Osteocyte (in vitro differentiated cells): ENCODE measurements around the gene VEGFA. TPM values are rescaled to one million over a fixed set of nuclear protein-coding genes. Genes with fewer than 3 reads are reported as not detected.

Experiments
- DNase-seq: peaks from one replicate; pipeline ENCODE4 v3.0.0; 2021; ENCODE audit warnings: mixed read lengths; ENCODE audit not compliant: unreplicated experiment; ENCODE audit errors: extremely low spot score
- H3K27ac Mint-ChIP-seq: one replicate; pipeline ENCODE4 v1.8.0; 2021; ENCODE audit warnings: mild to moderate bottlenecking, mixed read lengths; ENCODE audit not compliant: unreplicated experiment
- H3K27me3 Mint-ChIP-seq: one replicate; pipeline ENCODE4 v1.8.0; 2021; ENCODE audit warnings: mixed read lengths; ENCODE audit not compliant: unreplicated experiment
- H3K36me3 Mint-ChIP-seq: one replicate; pipeline ENCODE4 v1.8.0; 2021; ENCODE audit warnings: mixed read lengths; ENCODE audit not compliant: unreplicated experiment
- H3K4me1 Mint-ChIP-seq: one replicate; pipeline ENCODE4 v1.8.0; 2021; ENCODE audit warnings: mixed read lengths; ENCODE audit not compliant: unreplicated experiment
- H3K4me3 Mint-ChIP-seq: one replicate; pipeline ENCODE4 v1.8.0; 2021; ENCODE audit warnings: mild to moderate bottlenecking, moderate library complexity, mixed read lengths; ENCODE audit not compliant: unreplicated experiment
- H3K9me3 Mint-ChIP-seq: one replicate; pipeline ENCODE4 v1.8.0; 2021; ENCODE audit warnings: mixed read lengths; ENCODE audit not compliant: unreplicated experiment
- total RNA-seq: library from RNA; stranded (reverse); gene quantifications from 2 replicates; pipeline ENCODE4 v1.2.1, GENCODE V29; 2021
- TF ChIP-seq, protein P1 (sequence below): fragments of 200-600 bp; sonication (generic); IDR thresholded peaks from 2 replicates; pipeline ENCODE4 v1.5.0; 2021; ENCODE audit warnings: antibody characterized with exemption, mild to moderate bottlenecking, moderate library complexity

The VEGFA gene
- total RNA-seq, 1 donor from 2014 or later: 69.7 TPM

DNA sequence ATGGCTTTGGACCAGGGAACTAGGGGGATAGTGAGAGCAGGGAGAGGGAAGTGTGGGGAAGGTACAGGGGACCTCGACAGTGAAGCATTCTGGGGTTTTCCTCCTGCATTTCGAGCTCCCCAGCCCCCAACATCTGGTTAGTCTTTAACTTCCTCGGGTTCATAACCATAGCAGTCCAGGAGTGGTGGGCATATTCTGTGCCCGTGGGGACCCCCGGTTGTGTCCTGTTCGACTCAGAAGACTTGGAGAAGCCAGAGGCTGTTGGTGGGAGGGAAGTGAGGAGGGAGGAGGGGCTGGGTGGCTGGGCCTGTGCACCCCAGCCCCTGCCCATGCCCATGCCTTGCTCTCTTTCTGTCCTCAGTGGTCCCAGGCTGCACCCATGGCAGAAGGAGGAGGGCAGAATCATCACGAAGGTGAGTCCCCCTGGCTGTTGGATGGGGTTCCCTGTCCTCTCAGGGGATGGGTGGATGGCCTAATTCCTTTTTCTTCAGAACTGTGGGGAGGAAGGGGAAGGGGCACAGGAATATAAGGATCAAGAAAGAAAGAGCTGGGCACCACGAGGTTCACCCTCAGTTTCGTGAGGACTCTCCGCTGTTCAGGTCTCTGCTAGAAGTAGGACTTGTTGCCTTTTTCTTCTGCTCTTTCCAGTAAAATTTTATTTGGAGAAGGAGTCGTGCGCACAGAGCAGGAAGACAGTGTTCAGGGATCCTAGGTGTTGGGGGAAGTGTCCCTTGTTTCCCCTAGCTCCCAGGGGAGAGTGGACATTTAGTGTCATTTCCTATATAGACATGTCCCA, 4.2 kb downstream of the VEGFA start:
- H3K27ac Mint-ChIP-seq: no peak overlapping the region
- no peaks in the 10 kb centered on the region for H3K9me3 Mint-ChIP-seq
- TF ChIP-seq, protein P1, sequence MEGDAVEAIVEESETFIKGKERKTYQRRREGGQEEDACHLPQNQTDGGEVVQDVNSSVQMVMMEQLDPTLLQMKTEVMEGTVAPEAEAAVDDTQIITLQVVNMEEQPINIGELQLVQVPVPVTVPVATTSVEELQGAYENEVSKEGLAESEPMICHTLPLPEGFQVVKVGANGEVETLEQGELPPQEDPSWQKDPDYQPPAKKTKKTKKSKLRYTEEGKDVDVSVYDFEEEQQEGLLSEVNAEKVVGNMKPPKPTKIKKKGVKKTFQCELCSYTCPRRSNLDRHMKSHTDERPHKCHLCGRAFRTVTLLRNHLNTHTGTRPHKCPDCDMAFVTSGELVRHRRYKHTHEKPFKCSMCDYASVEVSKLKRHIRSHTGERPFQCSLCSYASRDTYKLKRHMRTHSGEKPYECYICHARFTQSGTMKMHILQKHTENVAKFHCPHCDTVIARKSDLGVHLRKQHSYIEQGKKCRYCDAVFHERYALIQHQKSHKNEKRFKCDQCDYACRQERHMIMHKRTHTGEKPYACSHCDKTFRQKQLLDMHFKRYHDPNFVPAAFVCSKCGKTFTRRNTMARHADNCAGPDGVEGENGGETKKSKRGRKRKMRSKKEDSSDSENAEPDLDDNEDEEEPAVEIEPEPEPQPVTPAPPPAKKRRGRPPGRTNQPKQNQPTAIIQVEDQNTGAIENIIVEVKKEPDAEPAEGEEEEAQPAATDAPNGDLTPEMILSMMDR: no peak
- H3K4me1 Mint-ChIP-seq: peaks cover 46% of the 10 kb centered on the region
- no peaks in the 10 kb centered on the region for H3K27me3 Mint-ChIP-seq
- DNase-seq: no peak
- peak overlapping the region; percentile 93 for H3K4me3 Mint-ChIP-seq
- H3K36me3 Mint-ChIP-seq: peaks cover 9% of the 10 kb centered on the region

DNA sequence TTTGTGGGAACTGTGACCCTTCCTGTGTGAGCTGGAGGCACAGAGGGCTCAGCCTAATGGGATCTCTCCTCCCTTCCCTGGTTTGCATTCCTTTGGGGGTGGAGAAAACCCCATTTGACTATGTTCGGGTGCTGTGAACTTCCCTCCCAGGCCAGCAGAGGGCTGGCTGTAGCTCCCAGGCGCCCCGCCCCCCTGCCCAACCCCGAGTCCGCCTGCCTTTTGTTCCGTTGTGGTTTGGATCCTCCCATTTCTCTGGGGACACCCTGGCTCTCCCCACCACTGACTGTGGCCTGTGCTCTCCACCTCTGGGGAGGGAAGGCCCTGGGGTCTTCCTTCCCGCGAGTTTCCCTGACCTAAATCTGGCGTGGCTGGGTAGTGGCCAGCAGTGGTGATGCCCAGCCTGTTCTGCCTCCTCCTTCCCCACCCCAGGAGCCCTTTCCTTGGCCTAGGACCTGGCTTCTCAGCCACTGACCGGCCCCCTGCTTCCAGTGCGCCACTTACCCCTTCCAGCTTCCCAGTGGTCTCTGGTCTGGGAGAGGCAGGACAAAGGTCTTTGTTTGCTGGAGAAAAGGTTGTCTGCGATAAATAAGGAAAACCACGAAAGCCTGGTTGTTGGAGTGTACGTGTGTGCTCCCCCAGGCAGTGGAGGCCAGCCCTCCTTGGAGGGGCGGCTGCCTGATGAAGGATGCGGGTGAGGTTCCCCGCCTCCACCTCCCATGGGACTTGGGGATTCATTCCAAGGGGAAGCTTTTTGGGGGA, 4.9 kb downstream of the VEGFA start:
- Mint-ChIP-seq H3K4me3 (peak overlapping the region; percentile 58), H3K27ac (peak overlapping the region; percentile 24), H3K27me3 (no peaks in the 10 kb centered on the region), H3K4me1 (peaks cover 42% of the 10 kb centered on the region), H3K36me3 (peaks cover 13% of the 10 kb centered on the region), H3K9me3 (no peaks in the 10 kb centered on the region)
- TF ChIP-seq, protein P1: peak; percentile 91
- no peak for DNase-seq

DNA sequence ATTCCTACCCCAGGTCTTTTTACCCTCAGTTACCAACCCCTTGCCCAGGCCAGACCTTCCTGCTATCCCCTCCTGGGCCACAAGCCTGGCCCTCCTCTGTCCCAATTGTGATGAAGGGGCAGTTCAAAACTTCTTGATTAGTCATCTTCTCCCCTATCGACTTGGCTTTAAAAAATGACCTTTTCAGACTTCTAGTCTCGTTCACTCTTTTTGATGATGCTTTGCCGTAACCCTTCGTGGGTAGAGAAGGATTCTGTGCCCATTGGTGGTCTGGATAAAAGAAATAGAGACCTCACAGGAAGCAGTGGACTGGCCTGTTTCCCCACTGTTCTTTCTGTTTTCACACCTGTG, 5.5 kb downstream of the VEGFA start:
- DNase-seq: no peak
- Mint-ChIP-seq H3K27me3 (no peaks in the 10 kb centered on the region), H3K36me3 (peaks cover 18% of the 10 kb centered on the region), H3K4me3 (no peak overlapping the region), H3K4me1 (peaks cover 42% of the 10 kb centered on the region), H3K27ac (no peak overlapping the region), H3K9me3 (no peaks in the 10 kb centered on the region)
- TF ChIP-seq, protein P1: no peak

DNA sequence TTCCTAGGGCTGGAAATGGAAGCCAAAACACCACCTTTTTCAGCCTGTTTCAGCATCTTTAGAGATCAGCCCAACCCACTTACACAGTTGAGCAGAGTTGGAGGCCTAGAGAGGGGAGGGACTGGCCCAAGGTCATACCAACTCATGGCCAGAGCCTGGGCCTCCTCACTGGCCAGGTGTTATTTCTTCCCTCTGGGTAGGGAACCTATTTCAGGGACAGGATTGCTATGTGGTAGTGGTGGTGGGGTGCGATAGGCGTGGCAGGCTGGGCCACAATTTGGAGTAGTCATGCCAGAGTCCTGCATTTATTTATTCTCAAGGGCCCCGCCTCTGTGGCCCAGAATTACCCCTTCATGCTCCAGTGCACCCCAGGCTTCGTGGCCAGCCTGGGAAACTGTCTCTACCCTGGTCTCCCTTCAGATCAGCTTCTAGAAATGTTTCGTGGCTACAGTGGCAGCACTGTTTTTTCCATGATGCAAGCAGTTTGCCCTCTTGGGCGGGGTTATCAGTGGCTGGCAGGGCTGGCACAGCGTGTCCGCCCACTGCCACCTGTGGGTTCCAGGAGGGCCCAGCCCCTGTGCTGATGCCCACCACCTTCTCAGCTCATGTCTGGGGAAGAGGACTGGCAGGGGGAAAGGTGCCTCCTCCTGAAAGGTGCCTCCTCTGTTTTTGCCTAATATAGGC, 6.2 kb downstream of the VEGFA start:
- no peak overlapping the region for H3K27ac Mint-ChIP-seq

More for the DNA sequence above, 6.2 kb downstream of the VEGFA start:
- H3K4me3 Mint-ChIP-seq: no peak overlapping the region
- TF ChIP-seq, protein P1: no peak
- H3K36me3 Mint-ChIP-seq: peaks cover 20% of the 10 kb centered on the region
- H3K27me3 Mint-ChIP-seq: no peaks in the 10 kb centered on the region
- H3K4me1 Mint-ChIP-seq: peaks cover 42% of the 10 kb centered on the region
- no peaks in the 10 kb centered on the region for H3K9me3 Mint-ChIP-seq
- DNase-seq: no peak
